Measurements from ENCODE around the gene RNU6-9. TPM values are rescaled to one million over a fixed set of nuclear protein-coding genes. Genes with fewer than 3 reads are reported as not detected.

The RNU6-9 gene
- total RNA-seq, 4 donors from 2014 or later = not detected

DNA sequence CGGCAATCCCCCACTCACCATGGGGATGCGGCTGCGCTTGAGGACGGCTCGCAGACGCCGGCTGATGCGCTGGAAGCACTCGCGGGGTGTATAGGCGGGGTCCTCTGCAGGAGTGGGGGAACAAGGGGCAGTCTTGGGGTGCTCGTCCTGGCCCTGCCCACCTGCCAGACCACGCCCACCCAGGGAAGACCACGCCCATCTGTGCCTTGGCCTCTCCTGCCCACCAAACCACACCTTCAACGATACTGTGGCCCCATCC lies 6.7 kb downstream of the RNU6-9 start:
- no peak overlapping the region for H3K4me3 ChIP-seq
- no peaks in the 10 kb centered on the region for H3K9me3 ChIP-seq
- H3K36me3 ChIP-seq = peaks cover 21% of the 10 kb centered on the region
- no peak for TF ChIP-seq POLR2AphosphoS5 (IDR thresholded peaks at IDR 0.05)
- TF ChIP-seq, protein P1, sequence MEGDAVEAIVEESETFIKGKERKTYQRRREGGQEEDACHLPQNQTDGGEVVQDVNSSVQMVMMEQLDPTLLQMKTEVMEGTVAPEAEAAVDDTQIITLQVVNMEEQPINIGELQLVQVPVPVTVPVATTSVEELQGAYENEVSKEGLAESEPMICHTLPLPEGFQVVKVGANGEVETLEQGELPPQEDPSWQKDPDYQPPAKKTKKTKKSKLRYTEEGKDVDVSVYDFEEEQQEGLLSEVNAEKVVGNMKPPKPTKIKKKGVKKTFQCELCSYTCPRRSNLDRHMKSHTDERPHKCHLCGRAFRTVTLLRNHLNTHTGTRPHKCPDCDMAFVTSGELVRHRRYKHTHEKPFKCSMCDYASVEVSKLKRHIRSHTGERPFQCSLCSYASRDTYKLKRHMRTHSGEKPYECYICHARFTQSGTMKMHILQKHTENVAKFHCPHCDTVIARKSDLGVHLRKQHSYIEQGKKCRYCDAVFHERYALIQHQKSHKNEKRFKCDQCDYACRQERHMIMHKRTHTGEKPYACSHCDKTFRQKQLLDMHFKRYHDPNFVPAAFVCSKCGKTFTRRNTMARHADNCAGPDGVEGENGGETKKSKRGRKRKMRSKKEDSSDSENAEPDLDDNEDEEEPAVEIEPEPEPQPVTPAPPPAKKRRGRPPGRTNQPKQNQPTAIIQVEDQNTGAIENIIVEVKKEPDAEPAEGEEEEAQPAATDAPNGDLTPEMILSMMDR (IDR thresholded peaks at IDR 0.05) = no peak
- no peak for TF ChIP-seq POLR2A (IDR thresholded peaks at IDR 0.05)
- no peak for TF ChIP-seq EP300 (IDR thresholded peaks at IDR 0.05)
- no peak for DNase-seq (ENCODE audit: low spot score in 2 of 2)
- H3K27ac ChIP-seq = no peak overlapping the region
- 80% methylated on average over 6 of the region's 15 CpGs for WGBS
- H3K27me3 ChIP-seq = no peaks in the 10 kb centered on the region
- H3K4me1 ChIP-seq = peaks cover 4% of the 10 kb centered on the region

DNA sequence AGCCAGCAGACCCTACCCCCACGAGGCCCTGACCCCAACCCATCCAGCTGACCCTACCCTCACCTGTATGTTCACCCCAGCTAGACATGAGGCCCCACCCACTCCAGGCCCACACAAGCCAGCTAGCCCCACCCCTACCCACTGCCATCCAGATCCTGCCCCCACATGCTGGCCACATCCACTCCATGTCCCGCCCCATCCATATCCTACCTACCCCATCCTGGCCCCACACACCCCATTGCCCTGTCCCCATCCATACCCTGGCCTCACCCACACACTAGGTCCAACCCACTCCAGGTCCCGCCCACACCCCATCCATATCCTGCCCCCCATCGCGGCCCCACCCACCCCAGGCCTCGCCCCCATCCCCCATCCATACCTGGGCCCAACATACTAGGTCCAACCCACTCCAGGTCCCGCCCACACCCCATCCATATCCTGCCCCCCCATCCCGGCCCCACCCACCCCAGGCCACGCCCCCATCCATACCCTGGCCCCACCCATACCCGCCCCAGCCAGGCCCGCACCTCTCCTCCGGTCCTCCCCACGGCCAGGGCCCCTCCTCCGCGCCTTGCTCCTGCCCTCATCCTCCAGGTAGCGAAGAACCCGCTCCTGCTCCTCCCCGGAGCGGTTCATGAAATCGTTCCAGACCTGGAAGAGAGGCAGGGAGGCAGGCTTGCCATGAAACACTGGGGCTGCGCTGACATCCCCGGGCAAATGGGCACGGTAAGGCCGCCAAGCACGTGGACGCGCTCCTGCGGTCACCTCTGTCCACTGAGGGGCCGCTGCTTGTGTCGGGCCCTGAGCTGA lies 7.2 kb downstream of the RNU6-9 start:
- Histone ChIP-seq H3K9me3 (no peaks in the 10 kb centered on the region), H3K4me1 (peaks cover 4% of the 10 kb centered on the region), H3K27me3 (no peaks in the 10 kb centered on the region), H3K36me3 (peaks cover 21% of the 10 kb centered on the region), H3K27ac (no peak overlapping the region), H3K4me3 (no peak overlapping the region)
- no peak for DNase-seq (ENCODE audit: low spot score in 2 of 2)
- 80% methylated on average over 19 of the region's 30 CpGs for WGBS
- TF ChIP-seq, protein P1 (IDR thresholded peaks at IDR 0.05) = no peak
- TF ChIP-seq EP300 (IDR thresholded peaks at IDR 0.05) (no peak), POLR2AphosphoS5 (IDR thresholded peaks at IDR 0.05) (no peak), POLR2A (IDR thresholded peaks at IDR 0.05) (no peak)

DNA sequence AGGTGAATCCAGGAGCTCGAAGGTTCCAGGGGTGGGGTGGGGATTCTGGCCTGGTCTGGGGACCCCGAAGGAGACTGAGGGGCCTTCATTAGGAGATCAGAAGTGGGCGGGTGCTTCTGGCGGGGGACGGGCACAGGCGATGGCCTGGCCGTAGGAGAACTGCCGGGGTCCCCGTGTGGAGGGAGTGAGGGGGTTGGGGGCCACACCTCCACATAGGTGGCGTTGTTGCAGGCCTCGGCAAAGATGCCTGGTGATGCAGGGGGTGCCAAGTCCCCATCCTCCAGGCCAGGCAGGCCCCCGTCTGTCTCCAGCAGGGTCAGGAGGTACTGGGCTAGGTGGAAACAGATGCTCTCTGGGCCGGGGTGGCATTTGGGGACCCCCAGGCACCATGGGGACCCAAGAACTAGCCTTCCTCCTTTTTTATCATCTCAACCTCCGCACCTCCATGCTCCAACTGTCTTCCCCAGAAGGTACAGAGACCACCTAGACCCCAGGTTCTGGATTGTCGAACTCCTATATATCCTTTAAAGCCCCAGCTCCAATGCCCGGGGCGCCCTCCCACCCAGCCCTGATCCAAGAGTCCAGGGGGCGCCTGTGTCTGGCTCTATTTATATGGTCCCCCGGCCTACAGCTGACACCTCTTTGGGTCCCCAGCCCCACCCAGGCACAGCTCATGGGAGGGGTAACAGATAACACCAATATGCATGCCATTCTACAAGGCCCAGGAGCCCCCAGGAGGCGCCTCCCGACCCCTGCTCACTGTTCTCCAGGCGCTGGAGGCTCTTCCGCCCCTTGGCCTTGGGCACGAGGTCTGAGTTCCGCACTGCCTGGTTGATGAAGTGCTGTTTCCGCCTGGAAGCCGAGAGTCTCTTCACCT lies 8.2 kb downstream of the RNU6-9 start:
- H3K27me3 ChIP-seq = no peaks in the 10 kb centered on the region
- no peaks in the 10 kb centered on the region for H3K9me3 ChIP-seq
- 94% methylated on average over 27 of the region's 27 CpGs for WGBS
- H3K4me3 ChIP-seq = no peak overlapping the region
- H3K27ac ChIP-seq = no peak overlapping the region
- H3K36me3 ChIP-seq = peaks cover 21% of the 10 kb centered on the region
- no peak for DNase-seq (ENCODE audit: low spot score in 2 of 2)
- TF ChIP-seq POLR2AphosphoS5 (IDR thresholded peaks at IDR 0.05) = no peak
- TF ChIP-seq EP300 (IDR thresholded peaks at IDR 0.05) = no peak
- no peak for TF ChIP-seq POLR2A (IDR thresholded peaks at IDR 0.05)
- TF ChIP-seq, protein P1 (IDR thresholded peaks at IDR 0.05) = no peak
- H3K4me1 ChIP-seq = peaks cover 4% of the 10 kb centered on the region

DNA sequence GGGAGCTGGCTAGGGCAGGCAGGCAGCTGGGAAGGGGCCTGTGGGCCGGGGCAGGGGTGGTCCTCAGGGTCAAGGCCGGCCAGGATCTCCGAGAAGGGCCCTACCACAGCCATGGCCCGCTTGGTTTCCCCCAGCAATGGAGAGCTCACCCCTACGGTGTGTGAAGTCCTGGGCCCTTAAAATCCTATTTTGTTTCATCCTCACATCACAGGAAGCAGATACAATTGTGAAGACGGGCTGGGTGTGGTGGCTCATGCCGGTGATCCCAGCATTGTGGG lies 8.7 kb downstream of the RNU6-9 start:
- H3K9me3 ChIP-seq = no peaks in the 10 kb centered on the region
- 95% methylated on average over 4 of the region's 7 CpGs for WGBS
- H3K27me3 ChIP-seq = no peaks in the 10 kb centered on the region
- DNase-seq (ENCODE audit: low spot score in 2 of 2) = no peak
- H3K4me3 ChIP-seq = no peak overlapping the region
- no peak overlapping the region for H3K27ac ChIP-seq
- TF ChIP-seq EP300 (IDR thresholded peaks at IDR 0.05) (no peak), POLR2A (IDR thresholded peaks at IDR 0.05) (no peak), POLR2AphosphoS5 (IDR thresholded peaks at IDR 0.05) (no peak)
- TF ChIP-seq, protein P1 (IDR thresholded peaks at IDR 0.05) = no peak
- H3K36me3 ChIP-seq = peaks cover 21% of the 10 kb centered on the region
- H3K4me1 ChIP-seq = peaks cover 4% of the 10 kb centered on the region

DNA sequence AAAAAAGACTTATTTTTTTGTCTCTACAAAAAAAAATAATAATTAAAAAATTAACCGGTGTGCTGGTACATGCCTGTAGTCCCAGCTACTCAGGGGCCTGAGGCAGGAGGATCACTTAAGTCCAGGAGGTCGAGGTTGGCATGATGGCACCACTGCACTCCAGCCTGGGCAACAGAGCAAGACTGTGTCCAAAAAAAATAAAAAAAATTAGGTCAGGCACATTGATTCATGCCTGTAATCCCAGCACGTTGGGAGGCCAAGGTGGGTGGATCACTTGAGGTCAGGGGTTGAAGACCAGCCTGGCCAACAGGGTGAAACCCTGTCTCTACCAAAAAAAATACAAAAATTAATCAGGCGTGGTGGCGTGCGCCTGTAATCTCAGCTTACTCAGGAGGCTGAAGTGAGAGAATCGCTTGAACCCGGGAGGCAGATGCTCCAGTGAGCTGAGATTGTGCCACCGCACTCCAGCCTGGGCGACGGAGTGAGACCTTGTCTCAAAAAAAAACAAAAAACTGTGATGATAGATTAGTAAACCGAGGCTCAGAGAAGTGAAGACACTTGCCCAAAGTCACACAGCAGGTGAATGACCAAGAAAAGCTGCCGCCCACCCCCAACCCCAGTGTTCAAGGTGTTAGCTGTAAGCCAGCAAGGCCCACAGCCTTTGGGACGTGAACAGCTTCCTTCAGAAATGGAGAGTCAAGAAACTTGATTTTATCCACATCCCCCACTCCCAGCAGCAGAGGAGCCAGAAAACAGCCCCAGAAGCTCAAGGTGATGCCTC lies 9.4 kb downstream of the RNU6-9 start:
- Histone ChIP-seq H3K27ac (no peak overlapping the region), H3K4me3 (no peak overlapping the region), H3K9me3 (no peaks in the 10 kb centered on the region), H3K4me1 (peaks cover 8% of the 10 kb centered on the region), H3K27me3 (no peaks in the 10 kb centered on the region), H3K36me3 (peaks cover 15% of the 10 kb centered on the region)
- no peak for DNase-seq (ENCODE audit: low spot score in 2 of 2)
- 86% methylated on average over 14 of the region's 14 CpGs for WGBS
- TF ChIP-seq POLR2A (IDR thresholded peaks at IDR 0.05) (no peak), POLR2AphosphoS5 (IDR thresholded peaks at IDR 0.05) (no peak), EP300 (IDR thresholded peaks at IDR 0.05) (no peak)
- TF ChIP-seq, protein P1 (IDR thresholded peaks at IDR 0.05) = no peak

All from suprapubic skin (tissue), 4 donors.